ENCODE data around the gene TTC7B. TPM values are rescaled to one million over a fixed set of nuclear protein-coding genes. Genes with fewer than 3 reads are reported as not detected.

The TTC7B gene
- total and polyA plus RNA-seq, 2 donors (not counting 1 experiment from before 2014, with no cell fraction given): 0.36 to 3.2 TPM

GRCh38 chr14:90576581-90576980, 239.6 kb downstream of the TTC7B start:
- Histone ChIP-seq H3K36me3 (replicated peaks in 1 of 2; ENCODE audit: control extremely low read depth in 1 of 2, control insufficient read depth in 1 of 2, extremely low read depth in 1 of 2, insufficient read depth in 2 of 2, low read length in 1 of 2) (no peaks in the 10 kb centered on the region), H3K4me3 (ENCODE audit: control extremely low read depth in 1 of 5, extremely low read depth in 1 of 5, insufficient read depth in 1 of 5, low read depth in 2 of 5, low read length in 4 of 5) (no peak overlapping the region), H4K20me1 (ENCODE audit: control insufficient read depth, insufficient read depth, low read length, poor library complexity, severe bottlenecking) (no peaks in the 10 kb centered on the region), H3K9ac (ENCODE audit: low read length) (no peak overlapping the region), H3K4me2 (replicated peaks; ENCODE audit: low read depth, low read length, poor library complexity, severe bottlenecking) (no peak overlapping the region), H3K9me3 (ENCODE audit: control extremely low read depth in 1 of 3, control insufficient read depth in 2 of 3, insufficient read depth in 1 of 3, low read length in 2 of 3) (no peaks in the 10 kb centered on the region), H3K4me1 (ENCODE audit: control insufficient read depth in 2 of 2, insufficient read depth in 2 of 2, low read length in 2 of 2) (no peaks in the 10 kb centered on the region), H3K27me3 (replicated peaks in 1 of 4; ENCODE audit: control extremely low read depth in 1 of 4, control insufficient read depth in 3 of 4, insufficient read depth in 4 of 4, low read length in 3 of 4) (no peaks in the 10 kb centered on the region), H3K27ac (ENCODE audit: low read length in 2 of 2) (no peak overlapping the region), H2AFZ (ENCODE audit: insufficient read depth, low read depth, low read length, poor library complexity, severe bottlenecking) (no peak overlapping the region), H3K79me2 (ENCODE audit: control insufficient read depth, insufficient read depth, low read length) (no peaks in the 10 kb centered on the region)
- no peak for ATAC-seq (ENCODE audit: low read depth)
- Mint-ChIP-seq H3K27me3 (no peaks in the 10 kb centered on the region), H3K9me3 (ENCODE audit: insufficient read depth) (no peaks in the 10 kb centered on the region), H3K4me1 (no peaks in the 10 kb centered on the region), H3K4me3 (no peak overlapping the region), H3K27ac (no peak overlapping the region)
- TF ChIP-seq CTCF (IDR thresholded peaks at IDR 0.05) (no peak), EZH2 (IDR thresholded peaks at IDR 0.05; ENCODE audit: borderline replicate concordance, insufficient read depth, low read depth, low read length, poor library complexity, severe bottlenecking) (no peak)
- no peak for DNase-seq
- POLR2A ChIA-PET: no interaction called here
- intact Hi-C loops (cut with micrococcal nuclease): no loop called here
- WGBS (ENCODE audit: insufficient coverage): 90% methylated on average over 2 of the region's 2 CpGs
- CTCF ChIA-PET: no interaction called here

- Histone ChIP-seq H3K9ac (ENCODE audit: low read length) (no peak overlapping the region), H3K27me3 (replicated peaks in 1 of 4; ENCODE audit: control extremely low read depth in 1 of 4, control insufficient read depth in 3 of 4, insufficient read depth in 4 of 4, low read length in 3 of 4) (no peaks in the 10 kb centered on the region), H3K4me1 (ENCODE audit: control insufficient read depth in 2 of 2, insufficient read depth in 2 of 2, low read length in 2 of 2) (no peaks in the 10 kb centered on the region), H3K27ac (ENCODE audit: low read length in 2 of 2) (no peak overlapping the region), H3K9me3 (ENCODE audit: control extremely low read depth in 1 of 3, control insufficient read depth in 2 of 3, insufficient read depth in 1 of 3, low read length in 2 of 3) (no peaks in the 10 kb centered on the region), H4K20me1 (ENCODE audit: control insufficient read depth, insufficient read depth, low read length, poor library complexity, severe bottlenecking) (no peaks in the 10 kb centered on the region), H3K4me2 (replicated peaks; ENCODE audit: low read depth, low read length, poor library complexity, severe bottlenecking) (no peak overlapping the region), H3K4me3 (ENCODE audit: control extremely low read depth in 1 of 5, extremely low read depth in 1 of 5, insufficient read depth in 1 of 5, low read depth in 2 of 5, low read length in 4 of 5) (no peak overlapping the region), H2AFZ (ENCODE audit: insufficient read depth, low read depth, low read length, poor library complexity, severe bottlenecking) (no peak overlapping the region), H3K79me2 (ENCODE audit: control insufficient read depth, insufficient read depth, low read length) (no peaks in the 10 kb centered on the region), H3K36me3 (replicated peaks in 1 of 2; ENCODE audit: control extremely low read depth in 1 of 2, control insufficient read depth in 1 of 2, extremely low read depth in 1 of 2, insufficient read depth in 2 of 2, low read length in 1 of 2) (no peaks in the 10 kb centered on the region)
- ChIA-PET POLR2A (no interaction called here), CTCF (no interaction called here)
- DNase-seq (no peak), ATAC-seq (ENCODE audit: low read depth) (no peak)
- H3K27ac Mint-ChIP-seq: no peak overlapping the region
- TF ChIP-seq CTCF (IDR thresholded peaks at IDR 0.05): no peak
- no peak for TF ChIP-seq EZH2 (IDR thresholded peaks at IDR 0.05; ENCODE audit: borderline replicate concordance, insufficient read depth, low read depth, low read length, poor library complexity, severe bottlenecking)
- H3K4me3 Mint-ChIP-seq: no peak overlapping the region
- intact Hi-C loops (cut with micrococcal nuclease): no loop called here
- 96% methylated on average over 5 of the region's 7 CpGs for WGBS (ENCODE audit: insufficient coverage)
- H3K9me3 Mint-ChIP-seq (ENCODE audit: insufficient read depth): no peaks in the 10 kb centered on the region
- no peaks in the 10 kb centered on the region for H3K4me1 Mint-ChIP-seq
- no peaks in the 10 kb centered on the region for H3K27me3 Mint-ChIP-seq
These were observed 240.4 kb downstream of the TTC7B start for GRCh38 chr14:90575781-90576180.
